ENCODE measurements around the gene DECR2. TPM values are rescaled to one million over a fixed set of nuclear protein-coding genes. Genes with fewer than 3 reads are reported as not detected.
A peak's percentile ranks its signal among the peaks of the same experiment; 100 is the strongest.

DECR2 gene
- total RNA-seq, 1 donor from 2014 or later, result 15.1 TPM

- H3K27me3 ChIP-seq (ENCODE audit: control insufficient read depth, insufficient read depth, low read length), result no peaks in the 10 kb centered on the region
- DNase-seq (ENCODE audit: low read depth), result no peak
- TF ChIP-seq CTCF (IDR thresholded peaks at IDR 0.05; ENCODE audit: insufficient read depth, low read length, poor library complexity, severe bottlenecking), result peak; percentile 17
- peak within 1 kb of the TSS; percentile 61 for H3K4me3 ChIP-seq (ENCODE audit: low read depth, low read length)
- peaks cover 2% of the 10 kb centered on the region for H3K36me3 ChIP-seq (ENCODE audit: control insufficient read depth, insufficient read depth, low read length)
Measured at GRCh38 chr16:425082-425718, 23.5 kb downstream of the DECR2 start, which contains the start of gene RAB11FIP3. TSS of gene RAB11FIP3 (plus strand) at chr16:425649. CDS start at chr16:426007, 358 bp downstream.

GRCh38 chr16:425740-426114, 24.0 kb downstream of the DECR2 start:
- DNase-seq (ENCODE audit: low read depth), result no peak
- Histone ChIP-seq H3K36me3 (ENCODE audit: control insufficient read depth, insufficient read depth, low read length) (peaks cover 2% of the 10 kb centered on the region), H3K27me3 (ENCODE audit: control insufficient read depth, insufficient read depth, low read length) (no peaks in the 10 kb centered on the region), H3K4me3 (ENCODE audit: low read depth, low read length) (peak overlapping the region; percentile 61)
- no peak for TF ChIP-seq CTCF (IDR thresholded peaks at IDR 0.05; ENCODE audit: insufficient read depth, low read length, poor library complexity, severe bottlenecking)

GRCh38 chr16:426115-426905, 24.6 kb downstream of the DECR2 start:
- Histone ChIP-seq H3K27me3 (ENCODE audit: control insufficient read depth, insufficient read depth, low read length) (no peaks in the 10 kb centered on the region), H3K4me3 (ENCODE audit: low read depth, low read length) (peak overlapping the region; percentile 61), H3K36me3 (ENCODE audit: control insufficient read depth, insufficient read depth, low read length) (peaks cover 2% of the 10 kb centered on the region)
- no peak for DNase-seq (ENCODE audit: low read depth)
- TF ChIP-seq CTCF (IDR thresholded peaks at IDR 0.05; ENCODE audit: insufficient read depth, low read length, poor library complexity, severe bottlenecking), result no peak

GRCh38 chr16:426906-427249, 25.2 kb downstream of the DECR2 start:
- DNase-seq (ENCODE audit: low read depth), result no peak
- H3K27me3 ChIP-seq (ENCODE audit: control insufficient read depth, insufficient read depth, low read length), result no peaks in the 10 kb centered on the region
- no peak for TF ChIP-seq CTCF (IDR thresholded peaks at IDR 0.05; ENCODE audit: insufficient read depth, low read length, poor library complexity, severe bottlenecking)
- H3K4me3 ChIP-seq (ENCODE audit: low read depth, low read length), result peak overlapping the region; percentile 61
- H3K36me3 ChIP-seq (ENCODE audit: control insufficient read depth, insufficient read depth, low read length), result peaks cover 2% of the 10 kb centered on the region

- DNase-seq (ENCODE audit: low read depth), result no peak
- TF ChIP-seq CTCF (IDR thresholded peaks at IDR 0.05; ENCODE audit: insufficient read depth, low read length, poor library complexity, severe bottlenecking), result no peak
- no peaks in the 10 kb centered on the region for H3K27me3 ChIP-seq (ENCODE audit: control insufficient read depth, insufficient read depth, low read length)
- H3K4me3 ChIP-seq (ENCODE audit: low read depth, low read length), result peak overlapping the region; percentile 61
- H3K36me3 ChIP-seq (ENCODE audit: control insufficient read depth, insufficient read depth, low read length), result peaks cover 2% of the 10 kb centered on the region
Measured at GRCh38 chr16:427250-427649, 25.6 kb downstream of the DECR2 start.

Measured in kidney epithelial cell (primary cell).